ENCODE results near the gene ELP6. TPM values are rescaled to one million over a fixed set of nuclear protein-coding genes. Genes with fewer than 3 reads are reported as not detected.

ELP6 gene
- polyA plus RNA-seq, 1 of the 3 experiments (the other 2 are of a cell fraction): 79.8 TPM

- no peak overlapping the region for H3K4me3 ChIP-seq (ENCODE audit: low read depth in 2 of 2, low read length in 1 of 2)
- ChIA-PET CTCF (interaction anchor here (1.0 to 4.1 kb wide), 2 partner anchors 57 to 97 kb away, joined by 3 to 64 read pairs; partner anchors contain the start of gene PTPN23), POLR2A (no interaction called here)
- no peaks in the 10 kb centered on the region for H3K27me3 ChIP-seq (ENCODE audit: insufficient read depth)
- peaks cover 26% of the 10 kb centered on the region for H3K79me2 ChIP-seq (ENCODE audit: insufficient read depth)
- TF ChIP-seq FOXM1 (IDR thresholded peaks at IDR 0.05; ENCODE audit: low read depth) (no peak), CHD2 (IDR thresholded peaks at IDR 0.05; ENCODE audit: low read length, partially characterized antibody) (no peak), RAD21 (IDR thresholded peaks at IDR 0.05; ENCODE audit: low read length) (no peak), GABPA (IDR thresholded peaks at IDR 0.05; ENCODE audit: low read depth) (no peak), RXRA (IDR thresholded peaks at IDR 0.05; ENCODE audit: borderline replicate concordance, low read depth) (no peak), MEF2A (IDR thresholded peaks at IDR 0.05; ENCODE audit: borderline replicate concordance, low read depth) (no peak), RFX5 (IDR thresholded peaks at IDR 0.05; ENCODE audit: low read length) (no peak), IRF3 (IDR thresholded peaks at IDR 0.05; ENCODE audit: low read depth, low read length) (no peak), GATA2 (CRISPR knock-in tag; IDR thresholded peaks at IDR 0.05) (no peak), TCF12 (IDR thresholded peaks at IDR 0.05) (no peak), YY1 (IDR thresholded peaks at IDR 0.05; ENCODE audit: low read depth) (no peak)
- TF ChIP-seq, protein P1, sequence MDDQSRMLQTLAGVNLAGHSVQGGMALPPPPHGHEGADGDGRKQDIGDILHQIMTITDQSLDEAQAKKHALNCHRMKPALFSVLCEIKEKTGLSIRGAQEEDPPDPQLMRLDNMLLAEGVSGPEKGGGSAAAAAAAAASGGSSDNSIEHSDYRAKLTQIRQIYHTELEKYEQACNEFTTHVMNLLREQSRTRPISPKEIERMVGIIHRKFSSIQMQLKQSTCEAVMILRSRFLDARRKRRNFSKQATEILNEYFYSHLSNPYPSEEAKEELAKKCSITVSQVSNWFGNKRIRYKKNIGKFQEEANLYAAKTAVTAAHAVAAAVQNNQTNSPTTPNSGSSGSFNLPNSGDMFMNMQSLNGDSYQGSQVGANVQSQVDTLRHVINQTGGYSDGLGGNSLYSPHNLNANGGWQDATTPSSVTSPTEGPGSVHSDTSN (IDR thresholded peaks at IDR 0.05): no peak
- TF ChIP-seq, protein P2, sequence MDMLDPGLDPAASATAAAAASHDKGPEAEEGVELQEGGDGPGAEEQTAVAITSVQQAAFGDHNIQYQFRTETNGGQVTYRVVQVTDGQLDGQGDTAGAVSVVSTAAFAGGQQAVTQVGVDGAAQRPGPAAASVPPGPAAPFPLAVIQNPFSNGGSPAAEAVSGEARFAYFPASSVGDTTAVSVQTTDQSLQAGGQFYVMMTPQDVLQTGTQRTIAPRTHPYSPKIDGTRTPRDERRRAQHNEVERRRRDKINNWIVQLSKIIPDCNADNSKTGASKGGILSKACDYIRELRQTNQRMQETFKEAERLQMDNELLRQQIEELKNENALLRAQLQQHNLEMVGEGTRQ (IDR thresholded peaks at IDR 0.05; ENCODE audit: borderline replicate concordance, low read depth, low read length): no peak
- DNase-seq: no peak
- H3K4me2 ChIP-seq: no peak overlapping the region
- no peaks in the 10 kb centered on the region for H3K36me3 ChIP-seq (replicated peaks in 1 of 2; ENCODE audit: control insufficient read depth in 1 of 2, insufficient read depth in 2 of 2, low read length in 1 of 2)
- peaks cover 13% of the 10 kb centered on the region for H4K20me1 ChIP-seq (ENCODE audit: insufficient read depth)
- peaks cover 4% of the 10 kb centered on the region for H3F3A ChIP-seq (replicated peaks; ENCODE audit: insufficient read depth)
- no peaks in the 10 kb centered on the region for H3K9me3 ChIP-seq
- no peak overlapping the region for H3K9ac ChIP-seq
- no peak overlapping the region for H2AFZ ChIP-seq (ENCODE audit: low read depth)
- H3K4me1 ChIP-seq (ENCODE audit: control insufficient read depth in 1 of 2, insufficient read depth in 2 of 2, low read depth in 1 of 2, low read length in 1 of 2): peaks cover 0 to 5% of the 10 kb centered on the region in 2 experiments; a peak in 1 of 4 replicates
- H3K9me2 ChIP-seq: no peaks in the 10 kb centered on the region
- no peak overlapping the region for H3K27ac ChIP-seq (ENCODE audit: low read depth in 2 of 2, low read length in 1 of 2)
Observed at GRCh38 chr3:47478022-47478421, 35.5 kb downstream of the ELP6 start.

- Histone ChIP-seq H3K9me2 (no peaks in the 10 kb centered on the region), H2AFZ (ENCODE audit: low read depth) (peak overlapping the region; percentile 94; the same call in 1 of the 2 replicates), H3K4me2 (peak overlapping the region; percentile 77), H3K27ac (ENCODE audit: low read depth in 2 of 2, low read length in 1 of 2) (no peak overlapping the region), H3K36me3 (replicated peaks in 1 of 2; ENCODE audit: control insufficient read depth in 1 of 2, insufficient read depth in 2 of 2, low read length in 1 of 2) (no peaks in the 10 kb centered on the region), H3K9me3 (no peaks in the 10 kb centered on the region), H3K27me3 (ENCODE audit: insufficient read depth) (no peaks in the 10 kb centered on the region), H3K79me2 (ENCODE audit: insufficient read depth) (peaks cover 37% of the 10 kb centered on the region), H3K4me3 (ENCODE audit: low read depth in 2 of 2, low read length in 1 of 2) (peak overlapping the region; percentile 74 to 98; a peak in 3 of 4 replicates), H3F3A (replicated peaks; ENCODE audit: insufficient read depth) (no peaks in the 10 kb centered on the region), H3K9ac (peak overlapping the region; percentile 73; the same call in 1 of the 2 replicates), H3K4me1 (ENCODE audit: control insufficient read depth in 1 of 2, insufficient read depth in 2 of 2, low read depth in 1 of 2, low read length in 1 of 2) (peaks cover 0 to 5% of the 10 kb centered on the region in 2 experiments; a peak in 1 of 4 replicates), H4K20me1 (ENCODE audit: insufficient read depth) (peaks cover 14% of the 10 kb centered on the region)
- TF ChIP-seq, protein P3, sequence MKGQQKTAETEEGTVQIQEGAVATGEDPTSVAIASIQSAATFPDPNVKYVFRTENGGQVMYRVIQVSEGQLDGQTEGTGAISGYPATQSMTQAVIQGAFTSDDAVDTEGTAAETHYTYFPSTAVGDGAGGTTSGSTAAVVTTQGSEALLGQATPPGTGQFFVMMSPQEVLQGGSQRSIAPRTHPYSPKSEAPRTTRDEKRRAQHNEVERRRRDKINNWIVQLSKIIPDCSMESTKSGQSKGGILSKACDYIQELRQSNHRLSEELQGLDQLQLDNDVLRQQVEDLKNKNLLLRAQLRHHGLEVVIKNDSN (IDR thresholded peaks at IDR 0.05; ENCODE audit: borderline replicate concordance, low read depth): no peak
- TF ChIP-seq, protein P4, sequence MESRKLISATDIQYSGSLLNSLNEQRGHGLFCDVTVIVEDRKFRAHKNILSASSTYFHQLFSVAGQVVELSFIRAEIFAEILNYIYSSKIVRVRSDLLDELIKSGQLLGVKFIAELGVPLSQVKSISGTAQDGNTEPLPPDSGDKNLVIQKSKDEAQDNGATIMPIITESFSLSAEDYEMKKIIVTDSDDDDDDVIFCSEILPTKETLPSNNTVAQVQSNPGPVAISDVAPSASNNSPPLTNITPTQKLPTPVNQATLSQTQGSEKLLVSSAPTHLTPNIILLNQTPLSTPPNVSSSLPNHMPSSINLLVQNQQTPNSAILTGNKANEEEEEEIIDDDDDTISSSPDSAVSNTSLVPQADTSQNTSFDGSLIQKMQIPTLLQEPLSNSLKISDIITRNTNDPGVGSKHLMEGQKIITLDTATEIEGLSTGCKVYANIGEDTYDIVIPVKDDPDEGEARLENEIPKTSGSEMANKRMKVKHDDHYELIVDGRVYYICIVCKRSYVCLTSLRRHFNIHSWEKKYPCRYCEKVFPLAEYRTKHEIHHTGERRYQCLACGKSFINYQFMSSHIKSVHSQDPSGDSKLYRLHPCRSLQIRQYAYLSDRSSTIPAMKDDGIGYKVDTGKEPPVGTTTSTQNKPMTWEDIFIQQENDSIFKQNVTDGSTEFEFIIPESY (IDR thresholded peaks at IDR 0.05; ENCODE audit: borderline replicate concordance, low read depth): no peak
- TF ChIP-seq RXRA (IDR thresholded peaks at IDR 0.05; ENCODE audit: borderline replicate concordance, low read depth): no peak
- ChIA-PET CTCF (interaction anchor here (0.7 to 4.1 kb wide), 21 partner anchors 8 to 101 kb away, joined by 3 to 64 read pairs (median 3); no protein-coding TSS in a partner anchor), POLR2A (interaction anchor here (2.4 kb wide), 1 partner anchor 55 kb away, joined by 12 read pairs; no protein-coding TSS in a partner anchor)
- no peak for DNase-seq
- 66% methylated on average over 7 of the region's 11 CpGs for WGBS (ENCODE audit: low lambda C conversion rate)
Observed at GRCh38 chr3:47476644-47477199, 36.8 kb downstream of the ELP6 start.
